Esophagus squamous epithelium (tissue), 5 donors: Measurements from ENCODE around the gene SLC43A3. TPM values are rescaled to one million over a fixed set of nuclear protein-coding genes. Genes with fewer than 3 reads are reported as not detected.

Experiments
- DNase-seq: peaks from one replicate; lab custom pipeline; 2025; lab: John Stamatoyannopoulos, UW
- H3K27ac ChIP-seq, 4 donors: fragments of 200-600 bp; sonication (generic); one replicate each; pipeline ENCODE4 v1.5.1; 2016 to 2019; ENCODE audit warnings: mild to moderate bottlenecking in 1 of 4
- H3K27me3 ChIP-seq, 4 donors: fragments of 200-600 bp; sonication (generic); 1 replicate in 3 of 4; 2 replicates in 1 of 4; pipeline versions ENCODE4 v1.5.1 to v1.6.0; 2017 to 2021; ENCODE audit warnings: antibody characterized with exemption in 1 of 4
- H3K36me3 ChIP-seq, 3 donors: fragments of 200-600 bp; sonication (generic); one replicate each; pipeline ENCODE4 v1.5.1; 2016 to 2019
- H3K4me1 ChIP-seq, 3 donors: fragments of 200-600 bp; sonication (generic); one replicate each; pipeline ENCODE4 v1.5.1; 2017 to 2019
- H3K4me3 ChIP-seq, 4 donors: fragments of 200-600 bp; sonication (generic); 1 replicate in 3 of 4; 2 replicates in 1 of 4; pipeline ENCODE4 v1.5.1; 2016 to 2019; ENCODE audit warnings: mild to moderate bottlenecking in 2 of 4, moderate library complexity in 1 of 4
- H3K9me3 ChIP-seq, 3 donors: fragments of 200-600 bp; sonication (generic); one replicate each; pipeline ENCODE4 v1.5.1; 2016 to 2019
- CTCF ChIP-seq, 6 experiments: fragments of 450-650 bp in 4 of 6; fragments of 200-600 bp in 2 of 6; sonication (generic) in 2 of 6; IDR thresholded peaks; one replicate each; pipeline ENCODE4 v1.5.1; 2016 to 2019; ENCODE audit warnings: antibody characterized with exemption in 6 of 6, mild to moderate bottlenecking in 4 of 6, moderate library complexity in 4 of 6
- POLR2A ChIP-seq, 4 donors: fragments of 450-650 bp; IDR thresholded peaks; one replicate each; pipeline ENCODE4 v1.6.1; 2017; ENCODE audit warnings: antibody characterized with exemption in 4 of 4, mild to moderate bottlenecking in 4 of 4, moderate library complexity in 3 of 4
- WGBS, 2 donors: methylation state at CpG; one replicate each; pipeline ENCODE4 v1.1.5; 2018; 5-methylcytosine and 5-hydroxymethylcytosine counted together
- intact Hi-C: fragments of 100-400 bp; cut with DNase I; formaldehyde crosslinking; loops from one replicate; pipeline ENCODE4 v1.15.0; 2022
- total RNA-seq, 4 donors: library from RNA; depleted of rRNA; stranded (reverse); fragments of >200 nt; gene quantifications; one replicate each; pipeline ENCODE4 v1.1.0, GENCODE V29; 2016
- donor health status: DM: yes; HTN: yes; CAD: no.

Gene SLC43A3
- total RNA-seq, 4 donors from 2014 or later: 54.1 to 90.9 (median 75.6) TPM

GRCh38 chr11:57360991-57361390, 65.9 kb downstream of the SLC43A3 start:
- Histone ChIP-seq H3K36me3 (no peaks in the 10 kb centered on the region), H3K27me3 (no peaks in the 10 kb centered on the region), H3K27ac (no peak overlapping the region), H3K4me3 (no peak overlapping the region), H3K9me3 (no peaks in the 10 kb centered on the region), H3K4me1 (peaks cover 0 to 15% (median 10%) of the 10 kb centered on the region in 3 donors)
- TF ChIP-seq CTCF (IDR thresholded peaks at IDR 0.05): no peak
- intact Hi-C loops: no loop called here
- no peak for DNase-seq
- WGBS, 2 donors: 85 to 88% methylated on average over 8 of the region's 8 CpGs

GRCh38 chr11:57359896-57360690, 66.8 kb downstream of the SLC43A3 start:
- TF ChIP-seq POLR2A (IDR thresholded peaks at IDR 0.05): no peak
- TF ChIP-seq CTCF (IDR thresholded peaks at IDR 0.05): no peak
- no peak for DNase-seq
- H3K36me3 ChIP-seq: no peaks in the 10 kb centered on the region
- intact Hi-C loops: no loop called here
- whole genome bisulfite sequencing, 2 donors: 88 to 91% methylated on average over 7 to 9 of the region's 9 CpGs
- no peaks in the 10 kb centered on the region for H3K27me3 ChIP-seq
- no peaks in the 10 kb centered on the region for H3K9me3 ChIP-seq
- H3K4me1 ChIP-seq: peaks cover 0 to 15% (median 10%) of the 10 kb centered on the region in 3 donors
- H3K4me3 ChIP-seq: no peak overlapping the region
- H3K27ac ChIP-seq: no peak overlapping the region

- Histone ChIP-seq H3K4me3 (no peak overlapping the region), H3K4me1 (peaks cover 0 to 16% (median 10%) of the 10 kb centered on the region in 3 donors), H3K27me3 (no peaks in the 10 kb centered on the region), H3K36me3 (no peaks in the 10 kb centered on the region), H3K9me3 (no peaks in the 10 kb centered on the region), H3K27ac (no peak overlapping the region)
- intact Hi-C loops: no loop called here
- WGBS, 2 donors: 78 to 90% methylated on average over 2 to 5 of the region's 5 CpGs
- DNase-seq: no peak
- TF ChIP-seq CTCF (IDR thresholded peaks at IDR 0.05): no peak
Measured at GRCh38 chr11:57359396-57359795, 67.5 kb downstream of the SLC43A3 start.

- peaks cover 0 to 20% (median 10%) of the 10 kb centered on the region in 3 donors for H3K4me1 ChIP-seq
- H3K4me3 ChIP-seq: no peak overlapping the region
- H3K27ac ChIP-seq: no peak overlapping the region
- intact Hi-C loops: no loop called here
- no peak for DNase-seq
- 78 to 80% methylated on average over 5 to 8 of the region's 9 CpGs for WGBS, 2 donors
- H3K9me3 ChIP-seq: no peaks in the 10 kb centered on the region
- TF ChIP-seq CTCF (IDR thresholded peaks at IDR 0.05): no peak
- TF ChIP-seq POLR2A (IDR thresholded peaks at IDR 0.05): no peak
- H3K27me3 ChIP-seq: no peaks in the 10 kb centered on the region
- H3K36me3 ChIP-seq: no peaks in the 10 kb centered on the region
Measured at GRCh38 chr11:57358991-57359390, 67.9 kb downstream of the SLC43A3 start.

GRCh38 chr11:57358543-57358961, 68.4 kb downstream of the SLC43A3 start:
- H3K9me3 ChIP-seq: no peaks in the 10 kb centered on the region
- WGBS, 2 donors: 43 to 48% methylated on average over 5 to 9 of the region's 9 CpGs
- peaks cover 0 to 24% (median 10%) of the 10 kb centered on the region in 3 donors for H3K4me1 ChIP-seq
- no peak overlapping the region for H3K4me3 ChIP-seq
- no peaks in the 10 kb centered on the region for H3K27me3 ChIP-seq
- H3K36me3 ChIP-seq: no peaks in the 10 kb centered on the region
- TF ChIP-seq POLR2A (IDR thresholded peaks at IDR 0.05) (no peak), CTCF (IDR thresholded peaks at IDR 0.05) (no peak)
- no peak overlapping the region for H3K27ac ChIP-seq
- no peak for DNase-seq
- intact Hi-C loops: no loop called here
